Right lobe of liver (tissue), 6 donors: ENCODE measurements around the gene FCRL5. TPM values are rescaled to one million over a fixed set of nuclear protein-coding genes. Genes with fewer than 3 reads are reported as not detected.

Experiments used
- ATAC-seq, 4 donors: fragments of 200-7000 bp; cut with Tn5 transposase; one replicate each; pipeline ENCODE4 v1.9.1; 2020; ENCODE audit warnings: mild to moderate bottlenecking in 4 of 4, moderate library complexity in 4 of 4
- DNase-seq, 3 donors: peaks; one replicate each; pipeline ENCODE4 v3.0.0-alpha.2; 2020
- H3K27ac ChIP-seq, 3 donors: fragments of 200-600 bp; one replicate each; pipeline ENCODE4 v1.8.0; 2022
- H3K27me3 ChIP-seq, 2 donors: fragments of 200-600 bp; one replicate each; pipeline ENCODE4 v1.8.0; 2022
- H3K36me3 ChIP-seq, 4 donors: fragments of 200-600 bp; sonication (generic) in 1 of 4; one replicate each; pipeline versions ENCODE4 v1.5.1 to v1.8.0; 2017 to 2022; ENCODE audit warnings: control low read depth in 1 of 4
- H3K4me1 ChIP-seq, 4 donors: fragments of 200-600 bp; sonication (generic) in 1 of 4; one replicate each; pipeline versions ENCODE4 v1.5.1 to v1.8.0; 2017 to 2022; ENCODE audit warnings: control low read depth in 1 of 4
- H3K4me3 ChIP-seq, 3 donors: fragments of 200-600 bp; one replicate each; pipeline ENCODE4 v1.8.0; 2022
- H3K9me3 ChIP-seq, 4 donors: fragments of 200-600 bp; sonication (generic) in 1 of 4; one replicate each; pipeline versions ENCODE4 v1.5.1 to v1.8.0; 2017 to 2022; ENCODE audit warnings: control low read depth in 1 of 4
- POLR2A ChIP-seq: fragments of 450-650 bp; IDR thresholded peaks from one replicate; pipeline ENCODE4 v1.6.1; 2017; ENCODE audit warnings: antibody characterized with exemption, mild to moderate bottlenecking
- WGBS: methylation state at CpG from one replicate; pipeline ENCODE4 v1.1.6; 2018; ENCODE audit warnings: low coverage, low lambda C conversion rate; ENCODE audit not compliant: insufficient coverage; ENCODE audit errors: missing lambda C conversion rate; 5-methylcytosine and 5-hydroxymethylcytosine counted together
- intact Hi-C, 2 donors: fragments of 100-400 bp; cut with DNase I; formaldehyde crosslinking; loops; one replicate each; pipeline versions ENCODE4 v1.11.2 to v1.14.1; 2022
- total RNA-seq, 6 experiments: library from RNA; depleted of rRNA in 2 of 6; stranded (reverse); fragments of >200 nt in 2 of 6; fragmentation: NEBNext Ultra II Directional in 3 of 6; extraction: Animal tissue kit (Norgen Biotek cat#: 25700) in 3 of 6; gene quantifications; one replicate each; pipeline versions ENCODE4 v1.1.0 to v1.2.4, GENCODE V29; 2016 to 2023
- TF ChIP-seq, protein P1 (sequence below), 4 donors: fragments of 200-600 bp in 3 of 4; fragments of 450-650 bp in 1 of 4; IDR thresholded peaks; one replicate each; pipeline versions ENCODE4 v1.5.1 to v1.8.0; 2016 to 2022; ENCODE audit warnings: antibody characterized with exemption in 4 of 4, mild to moderate bottlenecking in 2 of 4
- donor health status: DM: no; HTN: yes; CAD: no.
- donor health status: DM: no; HTN: no; CAD: no.
- donor health status: DM: no; HTN: no; CAD: no.
- donor health status: DM: no; HTN: yes; CAD: no.
- donor health status: DM: no; HTN: yes; CAD: no.

FCRL5 gene
- total RNA-seq, 6 experiments from 2014 or later, result 0.15 to 0.61 (median 0.29) TPM

DNA sequence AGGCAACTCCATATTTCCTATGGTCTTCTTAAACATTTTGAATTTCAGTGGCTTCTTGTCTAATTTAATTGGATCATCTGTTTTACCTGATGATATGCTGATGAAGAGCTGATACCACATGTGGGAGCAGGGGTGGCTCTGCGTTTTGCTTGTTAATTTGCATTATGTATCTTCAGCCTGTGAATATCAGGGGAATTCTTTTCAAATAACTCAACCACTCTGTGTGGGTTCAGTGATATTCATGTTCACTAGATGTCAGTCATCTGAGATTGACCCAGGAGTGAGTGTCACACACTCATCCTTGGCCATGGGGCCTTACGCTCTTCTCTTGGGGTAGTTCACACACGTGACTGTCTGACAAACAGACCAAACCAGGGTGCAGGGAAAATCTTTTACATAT, 83.0 kb downstream of the FCRL5 start:
- Histone ChIP-seq H3K27ac (no peak overlapping the region), H3K4me1 (no peaks in the 10 kb centered on the region)
- intact Hi-C loops, result no loop called here

DNA sequence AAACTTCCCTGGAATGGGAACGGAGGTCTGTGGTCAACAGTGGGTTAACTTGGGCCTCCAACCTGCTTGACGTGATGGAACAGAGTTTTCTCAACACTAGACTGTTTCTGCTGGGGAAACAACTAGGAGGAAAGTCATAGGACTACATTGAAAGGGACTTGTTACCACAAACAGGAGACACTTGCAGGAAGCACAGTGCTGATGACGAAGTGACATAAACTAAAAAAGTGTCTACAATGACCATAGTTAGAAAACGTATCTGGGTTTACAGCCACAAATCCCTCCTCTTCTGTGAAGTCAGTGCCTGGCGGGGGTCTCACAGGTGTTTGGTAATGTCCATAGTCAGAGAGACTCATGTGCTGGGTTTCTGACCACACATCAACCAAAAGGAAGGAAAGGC, 86.3 kb downstream of the FCRL5 start:
- Histone ChIP-seq H3K4me1 (no peaks in the 10 kb centered on the region), H3K9me3 (no peaks in the 10 kb centered on the region), H3K27me3 (no peaks in the 10 kb centered on the region), H3K27ac (no peak overlapping the region), H3K36me3 (no peaks in the 10 kb centered on the region), H3K4me3 (no peak overlapping the region)
- ATAC-seq (no peak), DNase-seq (no peak)
- intact Hi-C loops, result no loop called here
- 73% methylated on average over 4 of the region's 5 CpGs for WGBS
- TF ChIP-seq, protein P1, sequence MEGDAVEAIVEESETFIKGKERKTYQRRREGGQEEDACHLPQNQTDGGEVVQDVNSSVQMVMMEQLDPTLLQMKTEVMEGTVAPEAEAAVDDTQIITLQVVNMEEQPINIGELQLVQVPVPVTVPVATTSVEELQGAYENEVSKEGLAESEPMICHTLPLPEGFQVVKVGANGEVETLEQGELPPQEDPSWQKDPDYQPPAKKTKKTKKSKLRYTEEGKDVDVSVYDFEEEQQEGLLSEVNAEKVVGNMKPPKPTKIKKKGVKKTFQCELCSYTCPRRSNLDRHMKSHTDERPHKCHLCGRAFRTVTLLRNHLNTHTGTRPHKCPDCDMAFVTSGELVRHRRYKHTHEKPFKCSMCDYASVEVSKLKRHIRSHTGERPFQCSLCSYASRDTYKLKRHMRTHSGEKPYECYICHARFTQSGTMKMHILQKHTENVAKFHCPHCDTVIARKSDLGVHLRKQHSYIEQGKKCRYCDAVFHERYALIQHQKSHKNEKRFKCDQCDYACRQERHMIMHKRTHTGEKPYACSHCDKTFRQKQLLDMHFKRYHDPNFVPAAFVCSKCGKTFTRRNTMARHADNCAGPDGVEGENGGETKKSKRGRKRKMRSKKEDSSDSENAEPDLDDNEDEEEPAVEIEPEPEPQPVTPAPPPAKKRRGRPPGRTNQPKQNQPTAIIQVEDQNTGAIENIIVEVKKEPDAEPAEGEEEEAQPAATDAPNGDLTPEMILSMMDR (IDR thresholded peaks at IDR 0.05), result no peak
- no peak for TF ChIP-seq POLR2A

More for the DNA sequence above, 83.0 kb downstream of the FCRL5 start:
- no peak overlapping the region for H3K4me3 ChIP-seq
- DNase-seq, result no peak
- no peak for TF ChIP-seq POLR2A
- TF ChIP-seq, protein P1 (IDR thresholded peaks at IDR 0.05), result no peak
- no peaks in the 10 kb centered on the region for H3K36me3 ChIP-seq
- WGBS, result 87% methylated on average over 3 of the region's 3 CpGs
- H3K27me3 ChIP-seq, result no peaks in the 10 kb centered on the region
- no peak for ATAC-seq
- H3K9me3 ChIP-seq, result no peaks in the 10 kb centered on the region

Other genes starting within 250 kb of the FCRL5 start
- gene FCRL4, start 45.6 kb upstream of the FCRL5 start, total RNA-seq, result not detected
- under 1 TPM; 0.12 to 0.60 (median 0.20) TPM for gene FCRL3, start 148.3 kb upstream of the FCRL5 start, total RNA-seq
- gene FCRL2, start 224.6 kb upstream of the FCRL5 start, total RNA-seq, result under 1 TPM in 4 of 6 experiments, not detected in 2; 0.06 to 0.12 (median 0.08) TPM